A172 (cell line): ENCODE data around the gene AOX1. TPM values are rescaled to one million over a fixed set of nuclear protein-coding genes. Genes with fewer than 3 reads are reported as not detected.
"Not testable (repeated sequence)": the region's sequence is repeated elsewhere in the genome, so short reads cannot be mapped to it uniquely, and the experiment has no call there.

Source experiments
- DNase-seq: peaks from one replicate; pipeline ENCODE4 v3.0.0-alpha.2; 2015; ENCODE audit warnings: low spot score
- total RNA-seq: library from RNA; depleted of rRNA; stranded (reverse); fragments of >200 nt; shearing (Covaris generic); gene quantifications from 2 replicates; pipeline ENCODE4 v1.2.3, GENCODE V29; 2014

The AOX1 gene
- total RNA-seq, 1 experiment from 2014 or later = 13.2 TPM

DNA sequence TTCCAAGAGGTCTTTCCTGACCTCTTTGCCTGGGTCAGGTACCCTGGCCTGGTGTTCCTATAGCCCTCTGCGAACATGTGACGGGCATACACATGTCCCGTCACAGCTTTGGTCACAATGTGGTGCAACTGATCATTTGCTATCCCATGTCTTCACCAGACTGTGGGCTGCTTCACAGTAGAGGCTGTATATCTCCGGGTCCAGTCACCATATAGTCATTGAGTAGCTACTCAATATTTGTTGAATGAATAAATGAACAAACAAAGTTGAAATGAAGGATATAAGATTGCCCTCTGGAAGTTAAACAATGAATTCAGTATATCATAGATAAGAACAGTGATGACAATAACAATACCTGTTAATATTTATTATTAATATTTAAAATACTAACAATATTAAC is 16.8 kb downstream of the AOX1 start:
- no peak for DNase-seq

DNA sequence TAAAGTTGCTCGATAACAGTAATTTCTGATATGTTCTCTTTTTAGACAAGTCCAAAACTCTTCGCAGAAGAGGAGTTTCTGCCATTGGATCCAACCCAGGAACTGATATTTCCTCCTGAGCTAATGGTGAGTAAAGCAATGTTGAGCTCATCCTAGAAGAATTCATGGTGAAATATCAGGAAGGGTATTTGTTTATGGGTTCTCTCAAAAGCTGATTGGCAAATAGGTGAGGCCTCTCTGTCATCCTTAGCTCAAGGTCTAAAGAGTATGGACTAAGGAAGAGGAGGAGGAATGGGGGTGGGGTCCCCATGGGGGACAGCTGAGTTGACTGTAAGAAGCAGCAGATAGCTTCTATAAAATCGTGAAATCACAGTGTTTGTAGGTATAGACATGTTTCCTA is 18.2 kb downstream of the AOX1 start:
- peak; percentile 46 for DNase-seq

DNA sequence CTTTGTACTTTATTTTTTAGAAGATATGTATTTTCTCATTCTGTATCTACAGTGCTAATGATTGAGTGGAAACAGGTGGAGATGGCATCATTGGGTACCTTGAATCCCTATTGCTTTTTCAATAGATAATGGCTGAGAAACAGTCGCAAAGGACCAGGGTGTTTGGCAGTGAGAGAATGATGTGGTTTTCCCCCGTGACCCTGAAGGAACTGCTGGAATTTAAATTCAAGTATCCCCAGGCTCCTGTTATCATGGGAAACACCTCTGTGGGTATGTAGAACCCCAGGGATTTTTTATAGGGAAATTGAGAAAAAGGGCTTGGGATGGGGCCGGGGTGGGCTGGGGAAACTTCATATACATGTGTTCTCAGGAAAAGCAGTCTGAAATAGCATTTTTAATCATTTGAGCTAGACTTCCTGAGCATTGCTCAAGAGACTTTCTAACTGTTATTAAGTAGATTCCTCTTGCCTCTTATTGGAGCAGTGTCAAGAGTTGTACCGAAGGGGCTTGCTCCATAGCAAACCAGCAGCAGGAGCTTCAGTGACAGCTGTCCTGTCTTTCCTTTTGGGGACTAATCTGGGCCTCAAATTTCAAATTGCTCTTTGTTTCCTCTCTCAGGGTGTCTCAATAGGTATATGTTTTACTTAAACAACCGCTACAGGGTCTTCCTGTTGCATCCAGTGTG is 18.9 kb downstream of the AOX1 start:
- DNase-seq = no peak

DNA sequence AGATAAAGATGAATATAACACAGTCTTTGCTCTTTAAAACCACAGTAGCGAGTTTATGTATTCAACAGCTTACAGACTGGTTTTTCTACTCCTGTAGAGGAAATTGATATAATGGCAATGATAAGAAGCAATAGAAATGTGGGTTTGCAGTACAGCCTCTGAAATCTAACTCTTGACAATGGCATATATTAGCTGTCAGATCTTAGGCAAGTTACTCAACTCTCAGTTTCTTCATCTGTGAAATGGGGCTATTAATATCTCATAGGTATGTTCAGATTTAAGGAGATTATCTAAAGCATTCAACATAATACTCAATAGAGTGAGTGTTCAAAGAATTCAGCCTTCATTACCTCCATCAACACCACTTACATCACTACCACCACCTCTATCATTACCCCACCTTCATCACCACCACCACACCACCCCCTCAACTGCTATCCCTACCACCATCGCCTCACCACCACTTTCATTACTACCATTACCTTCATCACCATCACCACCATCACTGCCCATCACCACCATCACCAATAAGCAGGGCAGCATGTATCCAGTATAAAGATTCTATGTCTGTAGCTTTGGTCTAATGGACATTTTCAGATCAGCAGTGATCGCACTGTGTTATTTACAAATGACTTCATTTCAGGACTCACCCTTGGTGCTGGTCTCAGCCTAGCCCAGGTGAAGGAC is 22.7 kb downstream of the AOX1 start:
- no peak for DNase-seq

DNA sequence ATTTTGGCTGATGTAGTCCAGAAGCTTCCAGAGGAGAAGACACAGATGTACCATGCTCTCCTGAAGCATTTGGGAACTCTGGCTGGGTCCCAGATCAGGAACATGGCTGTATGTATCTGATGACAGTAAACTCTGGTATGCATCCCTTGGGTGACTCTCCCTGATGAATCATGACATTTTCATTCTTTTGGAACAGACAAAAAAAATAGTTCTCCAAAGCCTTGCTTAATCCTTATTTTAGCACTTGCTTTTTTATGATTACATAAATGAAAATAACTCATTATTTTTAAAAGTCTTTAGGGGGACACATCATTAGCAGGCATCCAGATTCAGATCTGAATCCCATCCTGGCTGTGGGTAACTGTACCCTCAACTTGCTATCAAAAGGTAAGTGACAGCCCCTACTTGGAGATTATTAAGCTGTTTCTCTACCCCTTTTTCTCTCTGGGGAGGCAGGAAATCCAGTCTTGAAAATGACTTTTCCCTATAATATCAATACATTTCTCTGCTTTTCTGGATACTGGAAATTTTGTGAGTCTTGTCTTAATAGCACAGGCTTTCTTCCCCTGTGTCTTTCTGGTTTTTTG is 23.3 kb downstream of the AOX1 start:
- DNase-seq = peak; percentile 85

DNA sequence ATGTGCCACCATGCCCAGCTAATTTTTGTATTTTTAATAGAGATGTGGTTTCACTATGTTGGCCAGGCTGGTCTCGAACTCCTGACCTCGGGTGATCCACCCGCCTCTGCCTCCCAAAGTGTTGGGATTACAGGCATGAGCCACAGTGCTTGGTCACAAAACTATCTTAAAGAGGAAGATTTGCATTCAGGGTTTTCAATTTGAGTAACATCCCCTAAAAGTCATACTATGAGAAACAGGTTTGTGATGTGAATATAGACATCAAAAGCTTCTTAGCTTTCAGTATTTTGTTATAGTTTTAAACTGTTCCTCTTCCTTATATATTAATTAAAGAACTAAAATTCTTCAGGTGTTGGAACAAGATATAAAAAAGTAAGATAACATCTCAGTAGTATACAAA is 24.4 kb downstream of the AOX1 start:
- not testable (repeated sequence) for DNase-seq

DNA sequence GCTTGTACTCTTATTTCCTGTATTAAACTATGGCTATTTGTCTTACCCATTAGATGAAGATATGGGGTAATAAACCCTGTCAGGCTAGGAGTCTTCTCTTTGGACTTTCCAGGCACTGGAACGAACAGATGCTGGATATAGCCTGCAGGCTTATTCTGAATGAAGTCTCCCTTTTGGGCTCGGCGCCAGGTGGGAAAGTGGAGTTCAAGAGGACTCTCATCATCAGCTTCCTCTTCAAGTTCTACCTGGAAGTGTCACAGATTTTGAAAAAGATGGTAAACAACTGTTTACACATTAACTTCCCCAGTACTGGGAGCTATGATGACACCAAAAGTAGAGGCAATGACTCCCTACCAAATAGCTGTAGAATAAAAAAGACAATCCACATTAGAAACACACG is 27.9 kb downstream of the AOX1 start:
- no peak for DNase-seq

DNA sequence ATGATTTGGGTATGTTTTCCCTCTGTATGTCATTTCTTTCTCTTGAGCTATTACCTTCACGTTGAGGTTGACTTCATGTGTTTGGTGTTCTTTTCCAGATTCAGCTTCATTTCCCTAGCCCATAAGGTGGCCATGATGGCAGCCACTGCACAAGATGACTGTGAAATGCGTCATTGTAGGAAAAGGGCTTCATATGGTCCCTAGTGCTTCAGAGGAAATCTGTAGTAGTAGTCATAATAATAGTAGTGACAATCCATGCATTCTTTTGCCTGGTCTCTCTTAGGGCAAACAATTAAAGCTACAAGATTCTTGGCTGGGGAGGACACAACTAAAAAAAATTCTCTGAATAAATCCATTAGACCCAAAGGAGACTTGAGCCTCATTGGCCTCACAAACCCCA is 28.4 kb downstream of the AOX1 start:
- no peak for DNase-seq

DNA sequence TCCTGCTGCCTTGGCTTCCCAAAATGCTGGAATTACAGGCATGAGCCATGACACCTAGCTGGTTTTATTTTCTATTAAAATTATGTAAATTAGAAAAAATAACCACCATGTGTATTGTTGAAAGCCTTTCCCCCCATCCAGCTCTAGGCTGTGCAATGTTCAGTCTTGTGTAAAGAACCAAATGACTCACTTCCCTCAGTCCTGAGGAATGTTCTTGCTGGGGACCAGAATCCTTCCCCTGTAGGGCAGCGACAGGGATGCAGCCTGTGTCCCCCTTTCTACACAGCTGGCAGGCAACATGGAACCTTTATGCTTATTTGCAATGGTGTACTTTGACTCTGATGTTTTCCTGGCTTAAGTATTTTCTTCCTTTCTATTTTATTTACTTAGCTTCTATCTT is 29.4 kb downstream of the AOX1 start:
- peak; percentile 57 for DNase-seq

DNA sequence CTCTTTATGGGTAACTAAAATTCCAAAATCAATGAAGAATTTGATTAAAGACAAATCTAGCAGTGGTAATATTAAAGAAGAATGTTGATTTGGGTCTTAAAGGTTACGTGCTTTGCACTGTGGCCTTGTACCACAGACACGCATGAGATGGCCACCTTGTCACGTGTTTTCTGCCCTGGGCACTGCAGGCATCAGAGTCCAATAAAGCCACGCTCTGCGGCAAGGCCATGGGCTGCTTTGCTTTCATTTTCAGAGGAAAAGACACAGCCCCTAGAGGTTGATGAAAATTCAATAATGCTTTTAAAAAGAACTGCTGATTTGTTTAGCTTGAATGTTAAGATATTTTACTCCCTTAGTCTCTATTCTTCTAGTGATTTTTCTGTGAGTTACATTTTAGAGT is 30.4 kb downstream of the AOX1 start:
- DNase-seq = no peak

DNA sequence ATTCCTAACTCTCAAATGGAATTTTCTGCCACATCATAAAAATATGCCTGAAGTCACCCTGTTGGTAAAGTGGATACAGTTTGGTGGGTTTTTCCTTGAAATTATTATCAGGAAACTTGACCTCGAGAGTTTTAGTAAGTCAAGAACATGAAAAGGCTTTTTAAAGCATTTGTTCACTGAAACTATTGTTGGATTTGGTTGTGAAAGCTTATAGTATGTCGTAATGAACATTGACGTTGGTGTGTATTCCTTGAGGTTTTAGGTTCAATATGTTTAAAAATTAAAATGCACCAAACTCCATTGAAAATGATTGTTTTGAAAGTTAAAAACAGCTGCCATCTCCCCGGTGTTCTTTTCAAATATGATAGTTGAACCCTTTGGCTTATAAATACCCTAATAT is 30.8 kb downstream of the AOX1 start:
- DNase-seq = no peak

DNA sequence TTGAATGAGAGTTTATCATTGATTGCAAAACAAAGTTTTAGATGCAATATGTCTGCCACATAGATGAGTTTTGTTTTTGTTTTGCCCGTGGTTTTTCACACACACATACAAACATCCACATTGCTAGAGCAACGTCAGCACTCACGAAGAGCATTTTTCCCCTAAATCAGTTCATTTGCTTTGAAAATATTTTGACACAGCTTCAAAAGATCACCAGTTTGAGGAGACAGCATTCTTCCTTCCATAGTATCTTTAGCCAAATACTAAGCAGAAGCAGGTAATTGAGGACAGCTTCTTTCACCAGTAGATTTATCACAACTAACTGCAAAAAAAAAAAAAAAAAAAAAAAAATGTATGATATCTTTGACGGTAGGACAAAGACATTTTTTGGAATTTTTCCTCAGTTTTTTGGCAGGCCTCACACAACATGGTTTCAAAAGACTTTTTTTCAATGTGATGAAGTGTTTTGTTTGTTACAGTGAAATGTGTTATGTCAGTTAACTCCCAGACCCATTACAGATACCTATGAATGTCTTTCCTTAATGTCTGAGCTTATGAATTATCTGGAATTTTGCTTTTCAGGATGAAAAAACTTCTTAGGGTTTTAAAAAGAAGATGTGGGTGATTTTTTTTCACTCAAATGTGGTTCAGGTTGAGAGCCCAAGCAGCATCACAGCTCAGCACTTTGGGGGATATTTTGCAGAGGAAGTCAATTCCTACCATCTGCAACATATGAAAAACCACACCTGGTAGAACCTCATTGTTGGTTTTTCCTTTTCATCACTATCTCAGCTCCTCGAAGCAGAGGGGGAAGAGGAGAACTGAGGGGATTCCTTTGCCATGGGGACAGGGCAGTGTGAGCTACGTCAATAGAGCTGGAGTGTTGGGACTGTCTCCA is 31.6 kb downstream of the AOX1 start:
- DNase-seq = no peak

DNA sequence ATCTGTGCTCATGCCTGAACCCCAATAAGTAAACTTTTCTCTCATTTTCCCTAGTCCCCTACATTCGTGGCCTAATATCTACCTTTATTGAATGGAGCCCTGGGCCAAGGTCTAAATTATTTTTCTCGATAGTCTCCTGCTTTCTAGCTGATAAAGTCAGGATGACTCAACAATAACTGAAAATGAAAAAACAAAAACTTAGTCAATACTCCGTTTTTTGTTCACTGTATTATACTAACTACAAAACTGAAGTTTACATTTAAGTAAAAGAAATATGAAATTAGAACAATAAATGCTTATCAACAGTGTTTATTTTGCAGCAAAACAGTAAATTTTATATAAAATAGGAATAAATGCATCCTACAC is 32.2 kb downstream of the AOX1 start:
- no peak for DNase-seq

DNA sequence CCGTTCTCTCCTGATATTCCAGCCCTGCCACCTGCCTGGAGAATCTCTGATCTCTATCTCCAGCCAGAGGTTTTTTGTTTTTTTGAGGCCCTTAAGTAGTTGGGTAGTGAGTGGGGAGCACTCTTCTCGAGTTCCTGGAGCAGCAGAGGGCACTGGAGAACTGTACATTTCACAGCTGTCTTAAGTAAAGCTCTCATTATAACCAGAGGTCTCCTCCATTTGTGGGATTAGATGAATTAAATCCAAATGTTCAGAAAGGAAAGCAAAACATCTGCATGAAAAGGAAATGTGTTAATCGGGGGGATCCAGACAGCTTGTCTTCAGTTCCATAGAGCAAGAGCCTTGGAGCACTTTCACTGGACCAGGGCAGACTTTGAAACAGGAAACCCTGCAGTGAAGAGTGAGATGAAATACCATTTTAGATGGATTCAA is 32.8 kb downstream of the AOX1 start:
- no peak for DNase-seq

DNA sequence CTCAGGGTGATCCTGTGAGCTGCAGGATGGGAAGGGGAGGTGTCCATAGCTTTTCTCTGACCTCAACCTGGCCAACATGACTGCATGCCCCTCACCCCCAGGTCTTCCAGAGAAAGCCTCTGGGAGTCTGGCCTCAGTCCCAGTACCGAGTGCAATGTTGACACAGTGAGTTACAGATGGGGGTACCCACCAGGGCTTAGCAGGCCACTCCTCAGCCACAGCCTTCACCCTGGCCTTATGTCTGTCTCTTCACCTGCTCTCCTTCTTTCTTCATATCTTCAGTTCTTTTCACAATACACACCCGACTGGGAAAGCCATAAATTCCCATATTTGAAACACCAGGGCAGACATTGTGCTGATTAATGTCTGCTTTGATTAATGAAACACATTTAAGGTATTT is 33.5 kb downstream of the AOX1 start:
- DNase-seq = no peak

DNA sequence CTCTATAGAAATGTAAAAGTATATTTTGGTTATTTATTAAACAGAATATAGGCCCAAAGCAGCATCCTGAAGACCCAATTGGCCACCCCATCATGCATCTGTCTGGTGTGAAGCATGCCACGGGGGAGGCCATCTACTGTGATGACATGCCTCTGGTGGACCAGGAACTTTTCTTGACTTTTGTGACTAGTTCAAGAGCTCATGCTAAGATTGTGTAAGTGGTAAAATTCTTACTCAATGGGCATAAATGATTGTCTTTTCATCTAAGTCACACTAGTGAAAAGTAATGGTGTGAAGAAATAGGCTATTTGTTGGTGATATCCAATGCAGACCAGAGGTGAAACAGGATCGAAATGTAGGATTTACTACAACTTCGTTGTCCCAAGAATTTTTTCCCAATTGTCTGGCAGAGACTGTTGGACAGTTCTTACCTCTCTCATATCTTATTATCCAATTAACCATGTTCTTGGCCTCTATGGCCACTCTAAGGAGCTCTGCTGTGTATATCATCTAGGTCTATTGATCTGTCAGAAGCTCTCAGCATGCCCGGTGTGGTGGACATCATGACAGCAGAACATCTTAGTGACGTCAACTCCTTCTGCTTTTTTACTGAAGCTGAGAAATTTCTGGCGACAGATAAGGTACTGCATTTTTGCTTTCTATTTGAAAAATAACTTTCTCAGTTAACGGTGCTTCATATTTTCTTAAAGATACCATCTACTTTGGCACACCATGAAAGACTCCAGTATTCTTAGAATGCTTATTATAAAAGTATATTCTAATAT is 35.0 kb downstream of the AOX1 start:
- no peak for DNase-seq

DNA sequence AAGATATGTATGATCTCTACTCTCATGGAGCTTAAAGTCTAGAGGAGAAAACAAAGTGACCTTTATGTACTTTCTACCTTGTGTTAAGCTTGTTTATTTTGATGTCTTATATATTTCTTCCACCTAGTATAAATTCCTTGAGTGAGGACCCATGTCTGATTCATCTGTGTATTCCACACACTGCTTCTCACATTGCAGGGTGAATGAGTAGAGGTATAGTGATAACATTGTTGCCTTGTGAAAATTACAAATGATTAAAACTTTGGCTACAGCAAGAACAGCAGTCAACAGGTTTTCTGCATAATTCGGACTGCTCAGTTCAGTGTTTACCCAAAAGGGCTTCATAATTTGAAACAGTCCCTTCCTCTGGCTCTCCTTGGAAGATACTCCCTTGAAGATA is 36.3 kb downstream of the AOX1 start:
- DNase-seq = no peak

DNA sequence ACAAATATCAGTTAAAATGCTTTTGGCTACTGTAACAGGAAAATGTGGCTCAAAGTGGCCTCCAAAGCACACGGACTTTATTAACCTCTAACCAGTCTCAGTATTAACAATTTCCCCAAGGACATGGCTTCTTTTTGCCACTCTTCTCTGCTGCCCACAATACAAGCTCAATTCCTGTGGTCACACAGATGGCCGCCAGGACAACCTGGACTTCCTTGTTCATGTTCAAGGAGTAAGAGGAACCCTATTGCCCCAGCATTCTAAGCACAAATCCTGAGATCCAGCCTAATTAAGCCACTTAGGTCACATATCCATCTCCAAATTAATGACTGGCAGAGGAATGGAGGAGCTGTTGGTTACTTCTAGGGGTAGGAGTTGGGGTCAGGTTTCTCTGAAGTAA is 38.2 kb downstream of the AOX1 start:
- DNase-seq = no peak

DNA sequence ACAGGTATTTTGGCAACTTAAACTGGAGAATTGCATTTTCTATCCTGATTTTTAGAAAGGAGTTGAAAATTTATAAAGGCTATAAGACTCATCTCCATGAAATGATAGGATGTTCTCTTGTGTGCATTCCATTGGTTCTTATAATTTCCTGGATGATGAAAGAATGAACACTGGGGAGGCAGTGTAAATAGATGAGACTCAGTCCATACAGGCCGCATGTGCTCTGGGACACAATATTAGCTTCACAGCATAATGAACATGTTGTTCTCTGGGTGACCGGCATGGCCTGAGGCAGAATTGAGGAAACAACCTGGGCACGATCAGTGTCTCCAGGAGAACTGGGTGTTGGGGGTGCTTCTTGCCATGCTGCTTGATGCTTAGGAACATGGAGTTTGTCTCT is 38.8 kb downstream of the AOX1 start:
- no peak for DNase-seq

DNA sequence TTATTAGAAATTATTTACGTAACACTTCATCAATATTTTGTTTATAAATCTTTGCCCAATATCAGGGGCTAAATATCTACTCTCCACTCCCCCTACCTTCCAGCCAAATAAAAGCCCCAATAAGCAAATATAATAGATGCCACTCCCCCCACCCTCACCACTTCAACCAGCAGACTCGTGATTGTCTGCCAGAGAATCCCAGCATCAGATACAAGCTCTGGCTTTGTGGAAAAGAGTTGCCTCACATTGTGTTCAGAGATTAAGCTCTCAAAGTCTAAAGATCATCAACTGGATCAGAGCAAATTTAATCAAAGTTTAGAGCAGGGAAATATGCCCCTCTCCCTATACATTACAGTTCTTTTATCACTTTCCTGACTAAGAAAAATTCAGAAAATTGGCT is 39.5 kb downstream of the AOX1 start:
- DNase-seq = no peak

DNA sequence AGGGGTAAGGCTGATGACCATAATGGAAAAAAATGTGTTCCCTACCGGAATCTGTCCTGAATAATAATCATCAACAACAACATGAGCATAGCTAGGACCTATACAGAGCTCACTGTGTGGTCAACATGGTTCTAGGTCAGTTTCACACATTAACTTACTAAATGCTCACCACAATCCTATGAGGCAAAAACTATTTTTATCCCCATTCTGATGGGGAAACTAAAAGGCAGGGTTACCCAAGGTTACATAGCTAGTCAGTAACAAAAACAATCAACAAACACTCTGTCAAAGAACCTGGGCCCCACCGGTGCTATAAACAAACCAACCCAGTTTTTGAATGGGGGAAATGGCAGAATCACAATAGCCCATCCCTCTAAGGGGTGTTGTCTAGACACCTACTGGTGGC is 40.1 kb downstream of the AOX1 start:
- no peak for DNase-seq
